Uterus (tissue), 4 donors: Measurements from ENCODE around the gene RBMS1. TPM values are rescaled to one million over a fixed set of nuclear protein-coding genes. Genes with fewer than 3 reads are reported as not detected.

Experiments used
- DNase-seq, 2 donors: peaks; one replicate each; pipeline ENCODE4 v3.0.0-alpha.2; 2019 to 2020
- H3K27ac ChIP-seq, 2 donors: fragments of 200-600 bp; sonication (generic); 1 replicate in 1 of 2; 2 replicates in 1 of 2; pipeline ENCODE4 v1.5.1; 2016 to 2018
- H3K27me3 ChIP-seq, 2 donors: fragments of 200-600 bp; sonication (generic); one replicate each; pipeline ENCODE4 v1.5.1; 2018 to 2019; ENCODE audit warnings: control low read depth in 1 of 2
- H3K36me3 ChIP-seq, 2 donors: fragments of 200-600 bp; sonication (generic); one replicate each; pipeline ENCODE4 v1.5.1; 2019; ENCODE audit warnings: control low read depth in 1 of 2
- H3K4me1 ChIP-seq, 2 donors: fragments of 200-600 bp; sonication (generic); one replicate each; pipeline ENCODE4 v1.5.1; 2018 to 2019; ENCODE audit warnings: control low read depth in 1 of 2
- H3K4me3 ChIP-seq, 2 donors: fragments of 200-600 bp; sonication (generic); 1 replicate in 1 of 2; 2 replicates in 1 of 2; pipeline ENCODE4 v1.5.1; 2018 to 2019; ENCODE audit warnings: mild to moderate bottlenecking in 1 of 2
- H3K9me3 ChIP-seq, 2 donors: fragments of 200-600 bp; sonication (generic); one replicate each; pipeline ENCODE4 v1.5.1; 2019; ENCODE audit warnings: control low read depth in 1 of 2
- POLR2A ChIP-seq, 2 donors: fragments of 450-650 bp; IDR thresholded peaks; one replicate each; pipeline ENCODE4 v1.6.1; 2016; ENCODE audit warnings: antibody characterized with exemption in 2 of 2, mild to moderate bottlenecking in 1 of 2, moderate library complexity in 1 of 2
- intact Hi-C: fragments of 100-400 bp; cut with DNase I; formaldehyde crosslinking; loops from one replicate; pipeline ENCODE4 v1.15.1; 2023; ENCODE audit warnings: low total_unique reads
- total RNA-seq, 4 donors: library from RNA; depleted of rRNA in 3 of 4; stranded (reverse); fragments of >200 nt in 3 of 4; gene quantifications; one replicate each; pipeline versions ENCODE4 v1.1.0 to v1.2.4, GENCODE V29; 2014 to 2023
- TF ChIP-seq, protein P1 (sequence below), 4 experiments: fragments of 200-600 bp in 2 of 4; fragments of 450-650 bp in 2 of 4; sonication (generic) in 2 of 4; IDR thresholded peaks; one replicate each; pipeline ENCODE4 v1.5.1; 2016 to 2019; ENCODE audit warnings: antibody characterized with exemption in 4 of 4, mild to moderate bottlenecking in 2 of 4, moderate library complexity in 1 of 4
- donor health status: DM: yes; HTN: yes; CAD: no.

The RBMS1 gene
- total RNA-seq, 4 donors from 2014 or later: 30.5 to 149 (median 88.9) TPM

GRCh38 chr2:160305081-160305750 lies 188.4 kb downstream of the RBMS1 start:
- Histone ChIP-seq H3K4me3 (no peak overlapping the region), H3K4me1 (no peaks in the 10 kb centered on the region), H3K27ac (peak overlapping the region in 1 of 2 donors; percentile 83), H3K36me3 (no peaks in the 10 kb centered on the region), H3K27me3 (no peaks in the 10 kb centered on the region), H3K9me3 (no peaks in the 10 kb centered on the region)
- TF ChIP-seq POLR2A (IDR thresholded peaks at IDR 0.05): no peak
- TF ChIP-seq, protein P1, sequence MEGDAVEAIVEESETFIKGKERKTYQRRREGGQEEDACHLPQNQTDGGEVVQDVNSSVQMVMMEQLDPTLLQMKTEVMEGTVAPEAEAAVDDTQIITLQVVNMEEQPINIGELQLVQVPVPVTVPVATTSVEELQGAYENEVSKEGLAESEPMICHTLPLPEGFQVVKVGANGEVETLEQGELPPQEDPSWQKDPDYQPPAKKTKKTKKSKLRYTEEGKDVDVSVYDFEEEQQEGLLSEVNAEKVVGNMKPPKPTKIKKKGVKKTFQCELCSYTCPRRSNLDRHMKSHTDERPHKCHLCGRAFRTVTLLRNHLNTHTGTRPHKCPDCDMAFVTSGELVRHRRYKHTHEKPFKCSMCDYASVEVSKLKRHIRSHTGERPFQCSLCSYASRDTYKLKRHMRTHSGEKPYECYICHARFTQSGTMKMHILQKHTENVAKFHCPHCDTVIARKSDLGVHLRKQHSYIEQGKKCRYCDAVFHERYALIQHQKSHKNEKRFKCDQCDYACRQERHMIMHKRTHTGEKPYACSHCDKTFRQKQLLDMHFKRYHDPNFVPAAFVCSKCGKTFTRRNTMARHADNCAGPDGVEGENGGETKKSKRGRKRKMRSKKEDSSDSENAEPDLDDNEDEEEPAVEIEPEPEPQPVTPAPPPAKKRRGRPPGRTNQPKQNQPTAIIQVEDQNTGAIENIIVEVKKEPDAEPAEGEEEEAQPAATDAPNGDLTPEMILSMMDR (IDR thresholded peaks at IDR 0.05): no peak
- intact Hi-C loops: no loop called here
- no peak for DNase-seq

DNA sequence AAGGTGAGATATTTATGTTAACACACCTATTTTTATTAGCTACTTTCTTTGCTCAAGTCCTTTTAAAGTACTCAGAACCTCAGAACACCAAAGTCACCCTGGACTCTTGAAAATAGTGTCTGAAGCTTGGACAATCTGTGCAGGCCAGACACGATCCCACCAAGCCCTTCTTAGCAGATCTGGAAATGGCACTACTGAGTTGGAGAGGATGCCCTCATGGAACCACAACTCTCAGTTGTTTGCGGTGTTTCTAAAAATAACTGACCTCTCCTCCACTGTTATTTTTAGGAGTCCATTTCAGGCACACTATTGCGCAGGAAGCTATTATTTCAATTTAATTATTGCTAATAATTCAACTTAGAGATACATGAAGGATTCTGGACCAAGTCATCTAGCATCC lies 190.1 kb downstream of the RBMS1 start:
- intact Hi-C loops: no loop called here
- no peaks in the 10 kb centered on the region for H3K36me3 ChIP-seq
- H3K9me3 ChIP-seq: no peaks in the 10 kb centered on the region
- no peaks in the 10 kb centered on the region for H3K27me3 ChIP-seq
- no peak for DNase-seq
- TF ChIP-seq POLR2A (IDR thresholded peaks at IDR 0.05): no peak
- TF ChIP-seq, protein P1 (IDR thresholded peaks at IDR 0.05): no peak
- H3K4me3 ChIP-seq: no peak overlapping the region
- H3K27ac ChIP-seq: peak overlapping the region in 1 of 2 donors; percentile 3
- H3K4me1 ChIP-seq: no peaks in the 10 kb centered on the region

- intact Hi-C loops: no loop called here
- TF ChIP-seq POLR2A (IDR thresholded peaks at IDR 0.05): no peak
- TF ChIP-seq, protein P1 (IDR thresholded peaks at IDR 0.05): no peak
- no peak for DNase-seq
- Histone ChIP-seq H3K4me3 (no peak overlapping the region), H3K36me3 (no peaks in the 10 kb centered on the region), H3K27me3 (no peaks in the 10 kb centered on the region), H3K9me3 (no peaks in the 10 kb centered on the region), H3K4me1 (no peaks in the 10 kb centered on the region), H3K27ac (peak overlapping the region in 1 of 2 donors; percentile 3)
Observed at GRCh38 chr2:160303076-160303475, 190.5 kb downstream of the RBMS1 start.

DNA sequence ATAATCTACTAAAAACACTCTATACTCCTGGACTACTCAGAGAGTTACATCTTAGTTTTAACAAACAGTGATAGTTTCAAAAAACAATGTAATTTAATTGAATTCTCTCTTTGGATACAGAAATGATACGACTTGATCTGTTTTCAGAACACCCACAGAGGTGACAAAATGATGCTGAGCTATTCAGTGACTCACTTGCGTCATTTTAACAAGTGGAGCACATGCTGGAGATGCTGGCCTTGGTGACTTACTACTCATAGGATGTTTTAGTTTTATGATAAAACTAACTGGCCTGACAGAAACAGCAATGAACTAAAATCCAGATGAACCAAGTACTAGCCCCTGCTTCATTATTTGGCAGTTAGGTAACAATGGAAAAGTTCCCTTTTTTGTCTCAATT lies 192.2 kb downstream of the RBMS1 start:
- H3K27ac ChIP-seq: no peak overlapping the region
- no peaks in the 10 kb centered on the region for H3K27me3 ChIP-seq
- no peaks in the 10 kb centered on the region for H3K9me3 ChIP-seq
- no peak for DNase-seq
- no peak overlapping the region for H3K4me3 ChIP-seq
- H3K4me1 ChIP-seq: no peaks in the 10 kb centered on the region
- intact Hi-C loops: no loop called here
- TF ChIP-seq POLR2A (IDR thresholded peaks at IDR 0.05): no peak
- TF ChIP-seq, protein P1 (IDR thresholded peaks at IDR 0.05): no peak
- H3K36me3 ChIP-seq: no peaks in the 10 kb centered on the region

- no peak overlapping the region for H3K4me3 ChIP-seq
- TF ChIP-seq, protein P1 (IDR thresholded peaks at IDR 0.05): no peak
- no peak for TF ChIP-seq POLR2A (IDR thresholded peaks at IDR 0.05)
- intact Hi-C loops: no loop called here
- H3K36me3 ChIP-seq: no peaks in the 10 kb centered on the region
- H3K4me1 ChIP-seq: peaks cover 0 to 5% of the 10 kb centered on the region in 2 donors
- H3K9me3 ChIP-seq: no peaks in the 10 kb centered on the region
- H3K27ac ChIP-seq: no peak overlapping the region
- no peak for DNase-seq
- H3K27me3 ChIP-seq: no peaks in the 10 kb centered on the region
Observed at GRCh38 chr2:160300203-160300602, 193.4 kb downstream of the RBMS1 start.
